GM19099 (cell line): ENCODE measurements around the gene RAB31.

ENCODE experiments used
- POLR2A ChIP-seq: IDR thresholded peaks from 3 replicates; pipeline ENCODE4 v1.6.1; 2011; ENCODE audit warnings: low read depth; ENCODE audit not compliant: insufficient read length; ENCODE audit errors: extremely low read depth

Gene RAB31

DNA sequence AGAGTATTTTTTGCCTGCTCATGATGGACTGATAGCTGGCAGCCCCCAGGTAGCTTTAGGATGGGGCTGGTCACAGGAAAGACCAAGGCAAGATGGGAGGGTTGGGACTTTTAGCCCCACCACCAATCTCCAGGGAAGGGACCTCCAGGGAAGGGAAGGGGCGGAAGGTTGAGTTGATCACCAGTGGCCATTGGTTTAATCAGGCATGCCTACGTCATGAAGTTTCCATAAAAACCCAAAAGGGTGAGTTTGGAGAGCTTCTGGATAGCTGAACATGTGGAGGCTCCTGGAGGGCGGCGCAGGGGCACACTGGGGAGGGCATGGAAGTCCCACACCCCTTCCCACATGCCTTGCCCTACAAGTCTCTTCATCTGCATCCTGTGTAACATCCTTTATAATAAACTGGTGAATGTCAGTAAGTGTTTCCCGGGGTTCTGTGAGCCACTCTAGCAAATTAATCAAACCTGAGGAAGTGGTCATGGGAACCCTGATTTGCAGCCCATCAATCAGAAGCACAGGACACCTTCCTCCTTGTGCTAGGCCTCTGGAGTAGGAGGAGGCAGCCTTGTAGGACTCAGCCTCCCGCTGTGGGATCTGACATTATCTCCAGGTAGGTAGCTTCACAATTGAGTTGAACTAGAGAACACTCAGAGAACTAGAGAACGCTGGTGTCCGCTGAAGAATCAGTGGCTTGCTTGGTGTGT lies 30.3 kb downstream of the RAB31 start:
- TF ChIP-seq POLR2A = no peak

DNA sequence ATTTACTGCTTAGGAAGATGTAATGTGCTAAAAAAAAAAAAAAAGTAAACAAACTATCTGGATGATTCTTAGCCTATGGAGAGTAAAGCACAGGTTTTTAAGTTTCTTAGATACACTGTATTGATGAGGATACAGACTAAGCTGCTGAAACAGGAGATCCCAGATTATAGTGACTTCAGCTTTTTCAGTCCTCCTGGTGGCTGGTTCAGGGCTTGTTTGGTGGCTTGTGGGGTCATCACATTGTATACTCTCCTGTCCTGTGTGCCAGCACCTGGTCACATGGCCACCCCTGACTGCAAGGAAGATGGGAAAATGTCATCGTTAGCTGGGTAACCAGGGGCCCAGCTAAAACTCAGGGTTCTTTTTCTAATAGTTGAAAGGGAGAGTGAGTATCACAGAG lies 31.4 kb downstream of the RAB31 start:
- TF ChIP-seq POLR2A = no peak

DNA sequence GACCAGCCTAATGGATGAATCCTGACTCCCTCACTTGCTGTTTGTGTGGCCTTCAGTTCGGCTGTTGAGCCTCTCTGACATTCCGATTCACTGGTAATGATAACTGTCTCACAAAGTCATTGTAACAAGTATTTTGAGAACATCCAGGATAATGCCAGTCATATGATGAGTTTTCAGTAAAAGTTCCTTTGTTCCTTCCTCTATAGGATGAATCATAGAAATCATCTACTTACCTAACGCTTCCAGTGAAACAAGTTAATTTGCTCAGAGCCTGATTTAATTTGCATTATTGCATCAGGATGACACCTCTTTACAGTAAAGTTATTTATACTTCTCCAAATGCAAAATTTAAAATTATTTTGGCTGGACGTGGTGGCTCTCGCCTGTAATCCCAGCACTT lies 32.0 kb downstream of the RAB31 start:
- TF ChIP-seq POLR2A = no peak

DNA sequence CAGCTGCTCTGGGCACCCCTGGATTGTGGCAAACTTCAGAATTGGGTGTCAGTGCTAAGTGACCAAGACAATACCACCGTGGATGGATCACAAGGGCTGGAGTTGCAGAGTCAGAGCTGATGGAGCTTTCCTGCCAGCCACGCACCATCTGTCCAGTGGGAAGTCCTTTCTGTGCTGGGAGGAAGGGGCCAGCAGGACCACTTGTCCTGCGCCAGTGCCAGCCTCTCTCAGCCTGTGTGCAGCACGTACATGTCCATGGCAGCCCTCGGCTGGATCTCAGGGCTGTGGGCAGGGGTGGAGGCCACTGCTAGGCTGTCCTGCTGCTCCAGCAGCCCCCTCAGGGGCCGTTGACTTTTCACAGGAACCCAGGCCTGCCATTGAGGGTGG lies 33.3 kb downstream of the RAB31 start:
- no peak for TF ChIP-seq POLR2A

DNA sequence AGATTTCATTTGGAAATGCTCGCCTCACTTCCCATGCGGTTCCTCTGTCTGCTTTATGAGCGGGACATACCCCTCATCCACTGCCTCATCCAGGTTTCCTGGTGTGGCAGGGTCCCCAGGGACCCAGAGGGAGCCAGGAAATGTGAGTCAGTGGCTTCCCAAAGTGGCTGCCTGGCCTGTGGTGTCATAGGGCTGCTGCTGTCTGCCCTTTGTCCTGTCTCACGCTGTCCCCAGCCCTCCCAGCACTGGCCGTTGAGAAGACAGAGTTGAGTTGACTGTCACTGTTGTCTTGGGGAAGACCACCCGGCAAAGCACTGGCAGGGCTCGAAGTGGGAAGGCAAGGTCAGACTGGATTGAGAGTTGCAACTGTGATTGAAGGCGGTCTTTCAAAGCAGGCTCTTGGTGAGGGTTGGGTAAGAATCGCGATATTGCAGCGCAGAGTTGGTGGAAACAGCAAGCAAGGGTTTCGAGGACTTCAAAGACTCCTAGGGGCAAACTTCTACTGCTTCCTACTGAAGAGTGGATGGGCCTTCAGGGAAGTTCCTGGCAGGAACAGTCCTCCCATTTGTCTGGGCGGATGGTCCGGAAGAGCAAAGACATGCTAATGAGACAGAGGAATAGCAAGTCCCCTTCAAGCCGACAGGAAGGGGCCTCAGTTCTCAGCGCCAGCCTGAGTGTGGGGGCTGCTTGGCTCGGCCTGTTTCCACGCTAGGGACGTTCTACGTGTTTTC lies 33.9 kb downstream of the RAB31 start:
- TF ChIP-seq POLR2A = no peak

DNA sequence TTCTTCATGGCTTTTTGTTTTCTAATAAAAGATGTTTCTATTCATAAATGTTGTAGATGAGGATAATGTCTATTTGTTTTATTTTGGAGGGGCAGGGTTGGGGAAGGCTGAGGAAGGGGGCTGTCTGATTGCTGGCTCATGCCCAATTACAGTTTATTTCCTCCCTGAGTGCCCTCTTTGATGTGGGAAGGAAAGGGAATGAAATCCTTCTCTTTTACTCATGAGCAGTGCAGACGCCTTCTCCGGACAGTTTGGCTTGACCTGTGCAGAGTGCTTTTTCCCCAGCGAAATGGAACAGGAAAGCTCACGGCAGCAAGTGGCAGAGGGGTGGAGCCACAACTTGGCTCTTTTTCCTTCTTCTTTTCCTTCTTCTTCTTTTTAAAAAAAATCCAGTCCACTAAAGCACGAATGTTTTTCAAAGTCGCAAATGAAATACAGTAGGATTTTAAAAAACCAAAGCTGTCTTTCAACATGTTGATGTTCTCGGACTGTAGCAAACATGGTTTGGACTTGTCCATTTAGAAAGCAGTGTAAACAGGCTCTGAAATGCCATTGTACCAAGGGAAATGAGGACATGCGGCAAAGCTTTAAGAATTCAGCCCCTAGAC lies 34.5 kb downstream of the RAB31 start:
- TF ChIP-seq POLR2A = no peak

DNA sequence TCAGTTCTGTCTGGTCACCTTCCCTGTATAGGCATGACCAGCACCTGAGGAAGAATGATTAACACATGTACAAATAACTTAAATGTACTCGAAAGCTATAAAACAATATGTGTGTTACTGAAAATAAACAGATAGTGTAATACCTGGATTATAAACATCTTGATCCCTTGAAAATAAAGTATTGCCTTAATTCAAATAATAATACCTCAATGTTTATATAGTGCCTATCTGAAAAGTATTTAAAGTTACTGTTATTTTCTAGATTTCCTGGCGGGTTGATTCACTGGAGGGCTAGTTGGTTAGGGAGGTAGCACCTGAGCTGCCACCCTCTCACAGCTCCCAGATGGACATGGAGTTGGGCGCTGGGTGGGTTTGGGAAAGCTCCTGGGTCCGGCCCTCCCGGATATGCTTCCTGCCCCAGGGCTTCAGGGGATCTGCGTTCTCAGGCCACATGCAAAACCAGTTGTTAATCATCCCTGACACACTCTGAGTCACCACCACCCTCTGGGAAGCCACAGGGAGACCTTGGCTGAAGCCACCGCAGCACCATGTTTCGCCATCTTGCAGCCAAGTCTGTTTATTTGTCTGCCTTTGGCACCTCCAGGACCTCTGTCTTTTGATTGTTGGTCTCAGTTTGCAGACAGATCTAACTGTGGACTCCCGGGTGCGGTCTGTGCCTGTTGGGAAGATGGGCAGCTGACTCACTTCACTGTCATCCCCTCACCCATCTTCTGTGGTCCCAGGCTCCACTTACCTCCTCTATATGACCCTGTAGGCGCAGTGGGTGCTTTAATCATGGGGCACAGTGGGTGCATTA lies 35.3 kb downstream of the RAB31 start:
- no peak for TF ChIP-seq POLR2A

DNA sequence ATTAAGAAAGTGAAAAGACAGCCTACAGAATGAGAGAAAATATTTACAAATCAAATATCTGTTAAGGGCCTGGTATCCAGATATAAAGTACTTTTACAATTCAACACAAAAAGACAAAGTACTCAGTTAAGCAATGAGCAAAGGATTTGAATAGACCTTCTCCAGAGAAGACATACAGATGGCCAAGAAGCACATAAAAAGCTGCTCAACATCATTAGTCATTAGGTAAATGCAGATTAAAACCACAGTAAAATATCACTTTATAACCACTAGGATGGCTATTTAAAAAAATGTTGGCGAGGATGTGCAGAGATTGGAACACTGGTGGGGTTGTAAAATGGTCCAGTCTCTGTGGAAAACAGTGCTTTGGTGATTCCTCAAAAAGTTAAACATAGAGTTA lies 38.9 kb downstream of the RAB31 start:
- TF ChIP-seq POLR2A = no peak

DNA sequence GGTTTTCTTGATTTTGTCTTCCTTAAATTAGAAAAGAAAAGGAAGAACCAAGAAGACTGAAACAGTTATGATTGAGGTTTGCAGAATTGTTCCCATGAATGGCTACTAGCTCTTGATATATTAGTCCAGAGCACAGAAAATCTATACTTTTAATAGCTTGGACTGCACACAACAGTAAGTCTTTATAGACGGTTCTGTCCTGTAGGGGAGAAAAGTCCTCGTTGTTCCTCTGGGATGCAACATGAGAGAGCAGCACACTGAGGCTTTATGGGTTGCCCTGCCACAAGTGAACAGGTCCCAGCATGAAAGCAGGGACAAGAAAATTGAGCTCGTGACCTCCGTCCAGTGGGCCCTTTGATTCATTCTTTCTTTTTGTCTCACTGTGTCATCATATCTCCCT lies 41.5 kb downstream of the RAB31 start:
- no peak for TF ChIP-seq POLR2A

DNA sequence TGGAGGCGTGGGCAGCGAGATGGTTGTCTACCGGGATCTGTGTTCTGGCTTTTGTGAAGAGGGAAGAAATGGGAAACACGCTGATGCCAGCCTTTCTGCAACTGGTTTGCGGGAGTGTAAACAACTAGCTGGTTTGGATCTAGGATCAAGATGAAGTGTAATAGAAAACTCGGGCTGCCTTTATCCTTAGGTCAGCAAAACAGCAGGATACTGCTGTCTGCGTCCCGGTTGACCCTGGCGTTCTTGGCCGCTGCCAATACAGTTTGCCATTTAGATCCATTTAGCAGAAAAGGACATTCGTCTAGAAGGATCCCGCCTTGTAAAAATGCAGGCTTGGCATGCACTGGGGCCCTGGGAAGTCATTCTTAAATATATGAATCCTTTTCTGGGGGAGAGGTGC lies 42.0 kb downstream of the RAB31 start:
- no peak for TF ChIP-seq POLR2A

DNA sequence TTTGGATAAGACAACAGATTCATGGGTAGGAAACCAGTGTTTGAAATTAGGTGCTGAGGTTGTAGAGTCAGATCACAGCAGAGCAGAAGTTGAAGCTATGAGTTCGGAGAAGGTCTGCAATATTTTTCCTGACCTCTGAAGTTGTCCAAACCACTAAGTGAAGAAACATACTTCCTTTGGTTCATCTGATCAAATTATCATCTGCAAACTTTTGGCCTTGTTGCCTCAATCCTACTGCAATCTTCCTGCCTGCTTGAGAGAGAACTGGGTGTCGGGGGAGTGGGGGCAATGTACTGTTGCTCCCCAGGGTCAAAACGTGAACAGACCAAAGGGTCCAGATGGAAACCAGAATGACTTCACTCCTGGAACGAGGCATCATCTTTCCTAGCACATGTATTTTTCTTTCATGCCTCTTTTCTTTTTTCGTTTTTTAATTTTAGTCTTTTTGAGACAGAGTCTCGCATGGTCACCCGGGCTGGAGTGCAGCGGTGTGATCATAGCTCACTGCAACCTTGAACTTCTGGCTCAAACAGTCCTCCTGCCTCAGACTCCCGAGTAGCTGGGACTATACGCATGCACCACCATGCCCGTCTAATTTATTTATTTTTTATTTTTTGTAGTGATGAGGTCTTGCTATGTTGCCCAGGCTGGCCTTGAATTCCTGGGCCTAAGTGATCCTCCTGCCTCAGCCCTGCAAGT lies 42.7 kb downstream of the RAB31 start:
- TF ChIP-seq POLR2A = no peak

DNA sequence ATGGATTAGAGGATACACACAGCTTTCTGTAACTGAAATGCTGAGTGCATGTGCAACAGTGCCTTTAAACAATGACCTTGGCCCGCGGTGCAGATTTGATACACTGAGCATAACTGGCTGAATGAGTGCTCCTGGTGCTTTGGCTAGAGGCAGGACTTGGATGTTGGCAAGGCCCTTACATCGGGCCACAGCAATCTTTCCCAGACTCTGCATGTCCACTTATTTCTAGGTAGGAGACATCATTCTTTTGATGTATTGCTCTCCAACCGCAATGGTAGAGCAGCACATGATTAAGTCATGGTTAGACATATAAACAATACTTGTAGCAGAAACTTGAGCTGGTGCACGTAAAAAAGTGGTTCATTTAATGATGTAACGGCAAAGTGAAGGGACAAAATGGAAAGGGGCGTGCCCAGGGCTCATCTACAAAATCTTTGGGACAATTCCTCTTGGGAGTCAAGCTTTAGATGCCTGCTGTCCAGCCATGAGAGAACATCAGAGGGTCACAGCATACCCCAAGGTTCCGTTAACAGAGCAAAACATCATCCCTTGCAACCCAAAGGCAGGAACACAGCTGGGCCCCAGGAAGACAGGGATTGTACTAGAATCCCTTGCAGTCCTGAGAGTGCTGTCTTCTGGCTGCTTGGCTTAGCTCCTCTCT lies 43.4 kb downstream of the RAB31 start:
- TF ChIP-seq POLR2A = no peak

DNA sequence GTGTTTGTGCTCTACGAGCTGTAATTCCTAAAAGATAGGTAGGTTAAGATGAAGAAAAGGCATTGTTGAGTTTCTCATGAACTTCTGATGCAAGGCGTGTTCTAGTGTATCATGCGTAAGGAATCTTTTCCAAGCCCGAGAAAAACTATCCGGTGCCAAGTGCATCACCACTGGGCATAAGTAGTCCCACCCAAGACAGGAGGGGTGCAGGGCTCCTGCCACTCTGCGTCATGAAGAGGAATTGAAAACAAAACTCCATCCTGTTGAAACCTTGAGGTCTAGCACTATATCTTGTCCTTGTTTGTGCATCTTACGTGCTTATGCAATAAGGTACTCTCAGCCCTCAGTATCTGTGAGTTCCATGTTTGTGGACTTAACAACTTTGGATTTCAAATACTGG lies 45.7 kb downstream of the RAB31 start:
- no peak for TF ChIP-seq POLR2A

DNA sequence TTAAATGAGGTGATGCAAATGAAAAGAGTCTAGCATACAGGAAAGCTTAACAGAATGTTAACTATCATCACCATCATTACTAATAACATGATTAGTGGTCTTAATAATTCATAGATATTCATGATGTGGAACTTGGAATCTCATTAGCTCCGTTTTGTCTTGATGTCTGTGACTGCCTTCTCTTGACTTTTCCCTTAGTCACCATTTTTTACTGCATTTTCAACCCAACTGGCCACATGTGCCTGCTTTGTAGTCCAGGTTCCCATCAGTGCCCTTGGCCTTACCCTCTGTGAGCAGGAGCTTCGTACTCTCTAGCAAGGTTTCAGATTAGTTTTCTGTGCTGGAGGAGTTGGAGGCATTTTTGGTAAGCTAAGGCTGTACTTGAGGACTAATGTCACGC lies 47.0 kb downstream of the RAB31 start:
- TF ChIP-seq POLR2A = no peak
